ENCODE results near the gene VMO1. TPM values are rescaled to one million over a fixed set of nuclear protein-coding genes. Genes with fewer than 3 reads are reported as not detected.
A peak's percentile ranks its signal among the peaks of the same experiment; 100 is the strongest.

The VMO1 gene
- total and polyA plus RNA-seq, 2 donors (not counting 3 experiments of a cell fraction or from before 2014, with no cell fraction given) = 0.23 TPM; not detected in 1

DNA sequence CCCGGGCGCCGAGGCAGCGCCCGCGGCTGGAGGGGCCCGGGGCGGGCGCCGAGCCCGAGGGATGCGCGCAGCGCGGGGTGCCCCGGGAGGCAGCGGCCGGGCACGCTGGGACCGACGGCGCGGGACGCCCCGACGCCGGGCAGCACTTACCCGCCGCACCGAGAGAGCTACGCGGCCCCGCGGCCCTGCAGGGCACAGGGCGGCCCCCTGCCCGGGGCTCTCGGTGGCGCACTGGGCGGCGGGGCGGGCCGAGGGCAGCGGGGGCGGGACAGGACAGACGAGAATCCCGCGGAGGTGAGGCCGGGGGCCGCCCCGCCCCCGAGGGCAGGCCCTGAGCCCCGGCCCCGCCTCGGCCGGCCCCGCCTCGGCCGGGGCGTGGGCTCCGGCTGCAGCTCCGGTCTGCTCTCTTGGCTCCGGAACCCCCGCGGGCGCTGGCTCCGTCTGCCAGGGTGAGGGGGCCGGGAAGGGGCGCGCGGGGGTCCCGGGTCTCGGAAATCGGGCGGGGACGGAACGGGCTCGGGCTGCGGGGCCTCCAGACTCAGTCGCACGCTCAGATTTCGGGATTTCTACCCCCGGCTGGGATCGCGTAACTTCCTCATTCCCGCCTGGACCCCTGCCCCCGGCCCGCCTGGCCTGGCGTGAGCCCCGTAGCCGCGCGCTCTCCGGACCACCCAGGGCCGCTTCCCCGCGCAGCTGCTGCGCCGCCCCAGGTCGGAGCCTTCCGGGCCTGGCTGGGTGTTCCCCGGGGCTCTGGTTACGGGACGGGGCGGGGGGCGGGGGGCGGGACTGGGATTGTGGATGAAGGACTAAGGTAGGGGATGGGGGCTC is 20.8 kb upstream of the VMO1 start, which contains the start of gene PLD2:
PLD2 (plus strand) TSS at position 376 of the 828 bp plus-strand sequence. CDS start 621 bp downstream, outside the sequence.
- dilution Hi-C loops (cut with MboI; ENCODE audit: extremely low pct_ligation_motif_present, low sequenced_read_pairs) = no loop called here
- Histone ChIP-seq H3K9me1 (replicated peaks; ENCODE audit: control insufficient read depth, extremely low read depth, insufficient read depth, low read length) (no peaks in the 10 kb centered on the region), H3K4me3 (replicated peaks in 1 of 3; ENCODE audit: insufficient read depth in 1 of 3, low read depth in 1 of 3, low read length in 3 of 3) (peak within 1 kb of the TSS; percentile 87 to 96 (median 91)), H3K4me2 (ENCODE audit: insufficient read depth, low read length) (peak within 1 kb of the TSS; percentile 97), H3K27me3 (ENCODE audit: control insufficient read depth in 2 of 2, insufficient read depth in 2 of 2, low read length in 2 of 2) (no peaks in the 10 kb centered on the region), H3K9me3 (replicated peaks; ENCODE audit: control insufficient read depth, insufficient read depth, low read length) (no peaks in the 10 kb centered on the region), H4K20me1 (replicated peaks; ENCODE audit: control insufficient read depth, extremely low read depth, insufficient read depth, low read length) (no peaks in the 10 kb centered on the region), H3K79me2 (ENCODE audit: control insufficient read depth, insufficient read depth, low read length) (no peaks in the 10 kb centered on the region), H3K9ac (replicated peaks; ENCODE audit: extremely low read depth, insufficient read depth, low read length) (peak within 1 kb of the TSS; percentile 80), H3K36me3 (ENCODE audit: control insufficient read depth in 2 of 2, extremely low read depth in 1 of 2, insufficient read depth in 2 of 2, low read length in 2 of 2) (peaks cover 2 to 9% of the 10 kb centered on the region in 2 experiments), H2AFZ (ENCODE audit: low read depth, low read length) (peak within 1 kb of the TSS; percentile 98), H3K4me1 (ENCODE audit: control insufficient read depth, extremely low read depth, insufficient read depth, low read length) (peaks cover 11% of the 10 kb centered on the region), H3K27ac (ENCODE audit: insufficient read depth, low read depth, low read length) (no peak within 1 kb of the TSS)
- TF ChIP-seq POLR2AphosphoS5 (IDR thresholded peaks at IDR 0.05; ENCODE audit: insufficient read depth, low read depth, low read length) (peak; percentile 78), MYC (IDR thresholded peaks at IDR 0.05; ENCODE audit: low read depth, low read length) (no peak), POLR2A (IDR thresholded peaks at IDR 0.05; ENCODE audit: low read depth, low read length) (peak; percentile 85), CTCF (IDR thresholded peaks at IDR 0.05; ENCODE audit: extremely low read depth in 1 of 2, insufficient read depth in 1 of 2, low read depth in 1 of 2, low read length in 2 of 2) (no peak)
- intact Hi-C loops (cut with micrococcal nuclease) = loop anchor here (1.0 kb wide), 1 partner anchor 11 kb away; the partner anchor contains the start of gene PSMB6
- POLR2A ChIA-PET = interaction anchor here (0.5 to 1.0 kb wide), 3 partner anchors 11 to 69 kb away, joined by 3 to 5 read pairs (median 3); partner anchors contain the start of gene PSMB6
- FAIRE-seq (peak; percentile 85), DNase-seq (ENCODE audit: low read depth, low spot score) (peak; percentile 74)
- BruUV-seq (replicated peaks) = no TSS peak
- CTCF ChIA-PET = interaction anchor here (1.0 to 3.2 kb wide), 8 partner anchors 11 to 97 kb away, joined by 3 to 14 read pairs (median 7); partner anchors contain the start of genes ARRB2, GLTPD2, PSMB6 and VMO1
